Natural killer cell (primary cell): ENCODE results near the gene PDCD5. TPM values are rescaled to one million over a fixed set of nuclear protein-coding genes. Genes with fewer than 3 reads are reported as not detected.

Source experiments
- ATAC-seq, 3 donors: fragments of 150-1000 bp in 2 of 3; fragments of 200-7000 bp in 1 of 3; cut with Tn5 transposase; 1 replicate in 1 of 3; 2 replicates in 2 of 3; pipeline ENCODE4 v1.10.0; 2021; ENCODE audit warnings: mild to moderate bottlenecking in 2 of 3, moderate library complexity in 2 of 3
- DNase-seq, 2 donors: peaks; one replicate each; pipeline versions ENCODE4 v3.0.0 to v3.0.0-alpha.2; 2013 to 2021; ENCODE audit warnings: mixed read lengths in 1 of 2
- H3K27ac ChIP-seq: one replicate; pipeline ENCODE4 v1.5.1; 2013; ENCODE audit warnings: mild to moderate bottlenecking, low read length
- H3K27me3 ChIP-seq: one replicate; pipeline ENCODE4 v1.6.1; 2013; ENCODE audit warnings: low read length; ENCODE audit not compliant: control insufficient read depth, insufficient read depth
- H3K36me3 ChIP-seq: one replicate; pipeline ENCODE4 v1.6.1; 2013; ENCODE audit warnings: low read length; ENCODE audit not compliant: control insufficient read depth, insufficient read depth
- H3K4me1 ChIP-seq: one replicate; pipeline ENCODE4 v1.6.1; 2013; ENCODE audit warnings: low read length; ENCODE audit not compliant: control insufficient read depth, insufficient read depth
- H3K4me3 ChIP-seq: one replicate; pipeline ENCODE4 v1.5.1; 2013; ENCODE audit warnings: low read length
- H3K9me3 ChIP-seq: one replicate; pipeline ENCODE4 v1.6.1; 2013; ENCODE audit warnings: low read length; ENCODE audit not compliant: control insufficient read depth, insufficient read depth
- H3K27ac Mint-ChIP-seq, 2 donors: one replicate each; pipeline ENCODE4 v1.8.0; 2022; ENCODE audit warnings: mild to moderate bottlenecking in 2 of 2, mixed read lengths in 2 of 2, moderate library complexity in 1 of 2
- H3K27me3 Mint-ChIP-seq, 2 donors: one replicate each; pipeline ENCODE4 v1.8.0; 2022; ENCODE audit warnings: low read depth in 2 of 2, mixed read lengths in 2 of 2
- H3K36me3 Mint-ChIP-seq: one replicate; pipeline ENCODE4 v1.8.0; 2022; ENCODE audit warnings: mixed read lengths
- H3K4me1 Mint-ChIP-seq, 2 donors: one replicate each; pipeline ENCODE4 v1.8.0; 2022; ENCODE audit warnings: mixed read lengths in 2 of 2
- H3K4me3 Mint-ChIP-seq: one replicate; pipeline ENCODE4 v1.8.0; 2022; ENCODE audit warnings: mild to moderate bottlenecking, moderate library complexity, mixed read lengths
- H3K9me3 Mint-ChIP-seq, 2 donors: one replicate each; pipeline ENCODE4 v1.8.0; 2022; ENCODE audit warnings: mixed read lengths in 2 of 2
- WGBS: methylation state at CpG from one replicate; pipeline ENCODE4 v1.1.7; 2013; ENCODE audit warnings: missing lambda C conversion rate; ENCODE audit not compliant: insufficient coverage; 5-methylcytosine and 5-hydroxymethylcytosine counted together
- intact Hi-C: fragments of 100-400 bp; cut with micrococcal nuclease; formaldehyde crosslinking; loops from one replicate; pipeline ENCODE4 v1.14.2; 2022
- total RNA-seq, 4 donors: library from RNA; stranded (reverse); fragments of 120-200 nt in 1 of 4; gene quantifications; one replicate each; pipeline versions ENCODE4 v1.2.3 to v1.2.4, GENCODE V29; 2013 to 2022
- TF ChIP-seq, protein P1 (sequence below): fragments of 200-600 bp; IDR thresholded peaks from one replicate; pipeline ENCODE4 v1.8.0; 2022; ENCODE audit warnings: antibody characterized with exemption

The PDCD5 gene
- total RNA-seq, 3 donors from 2014 or later (not counting 1 experiment from before 2014, with no cell fraction given), result 24.5 to 29.7 (median 25.0) TPM

DNA sequence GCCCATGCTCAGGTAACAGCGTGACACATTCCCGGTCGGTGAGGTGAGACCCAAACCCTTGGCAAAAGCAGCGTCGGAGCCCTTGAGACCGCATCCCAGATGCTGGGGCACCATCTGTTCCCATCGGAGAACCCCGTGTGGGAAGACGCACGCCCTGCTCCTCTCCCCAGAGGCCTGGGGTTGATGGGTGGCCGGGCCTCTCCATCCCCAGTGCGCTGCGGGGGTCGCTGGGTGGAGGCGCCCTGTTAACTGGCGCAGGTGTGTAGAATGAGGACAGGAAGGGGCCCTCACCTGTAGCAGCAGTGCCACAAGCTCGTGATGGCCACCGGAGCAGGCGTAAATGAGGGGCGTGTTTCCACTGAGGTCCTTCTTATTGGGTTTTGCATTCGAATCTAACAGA lies 24.6 kb downstream of the PDCD5 start:
- Mint-ChIP-seq H3K36me3 (no peaks in the 10 kb centered on the region), H3K4me1 (peaks cover 0 to 6% of the 10 kb centered on the region in 2 donors), H3K9me3 (no peaks in the 10 kb centered on the region), H3K27ac (no peak overlapping the region), H3K27me3 (no peaks in the 10 kb centered on the region), H3K4me3 (no peak overlapping the region)
- H3K4me3 ChIP-seq, result no peak overlapping the region
- H3K27me3 ChIP-seq, result no peaks in the 10 kb centered on the region
- DNase-seq, result no peak
- no peaks in the 10 kb centered on the region for H3K9me3 ChIP-seq
- no peak for ATAC-seq
- peaks cover 56% of the 10 kb centered on the region for H3K36me3 ChIP-seq
- 98% methylated on average over 21 of the region's 21 CpGs for WGBS
- intact Hi-C loops, result no loop called here
- H3K4me1 ChIP-seq, result no peaks in the 10 kb centered on the region
- H3K27ac ChIP-seq, result no peak overlapping the region
- TF ChIP-seq, protein P1, sequence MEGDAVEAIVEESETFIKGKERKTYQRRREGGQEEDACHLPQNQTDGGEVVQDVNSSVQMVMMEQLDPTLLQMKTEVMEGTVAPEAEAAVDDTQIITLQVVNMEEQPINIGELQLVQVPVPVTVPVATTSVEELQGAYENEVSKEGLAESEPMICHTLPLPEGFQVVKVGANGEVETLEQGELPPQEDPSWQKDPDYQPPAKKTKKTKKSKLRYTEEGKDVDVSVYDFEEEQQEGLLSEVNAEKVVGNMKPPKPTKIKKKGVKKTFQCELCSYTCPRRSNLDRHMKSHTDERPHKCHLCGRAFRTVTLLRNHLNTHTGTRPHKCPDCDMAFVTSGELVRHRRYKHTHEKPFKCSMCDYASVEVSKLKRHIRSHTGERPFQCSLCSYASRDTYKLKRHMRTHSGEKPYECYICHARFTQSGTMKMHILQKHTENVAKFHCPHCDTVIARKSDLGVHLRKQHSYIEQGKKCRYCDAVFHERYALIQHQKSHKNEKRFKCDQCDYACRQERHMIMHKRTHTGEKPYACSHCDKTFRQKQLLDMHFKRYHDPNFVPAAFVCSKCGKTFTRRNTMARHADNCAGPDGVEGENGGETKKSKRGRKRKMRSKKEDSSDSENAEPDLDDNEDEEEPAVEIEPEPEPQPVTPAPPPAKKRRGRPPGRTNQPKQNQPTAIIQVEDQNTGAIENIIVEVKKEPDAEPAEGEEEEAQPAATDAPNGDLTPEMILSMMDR, result no peak

- TF ChIP-seq, protein P1, result no peak
- Histone ChIP-seq H3K4me3 (no peak overlapping the region), H3K27me3 (no peaks in the 10 kb centered on the region), H3K9me3 (no peaks in the 10 kb centered on the region), H3K36me3 (peaks cover 54% of the 10 kb centered on the region), H3K4me1 (no peaks in the 10 kb centered on the region), H3K27ac (no peak overlapping the region)
- Mint-ChIP-seq H3K27ac (no peak overlapping the region), H3K27me3 (no peaks in the 10 kb centered on the region), H3K36me3 (no peaks in the 10 kb centered on the region), H3K4me3 (no peak overlapping the region), H3K9me3 (no peaks in the 10 kb centered on the region), H3K4me1 (peaks cover 0 to 6% of the 10 kb centered on the region in 2 donors)
- DNase-seq (no peak), ATAC-seq (no peak)
- WGBS, result 89% methylated on average over 15 of the region's 15 CpGs
- intact Hi-C loops, result no loop called here
Measured at GRCh38 chr19:32606289-32606688, 25.3 kb downstream of the PDCD5 start.

GRCh38 chr19:32607479-32607878 lies 26.5 kb downstream of the PDCD5 start:
- Mint-ChIP-seq H3K4me3 (no peak overlapping the region), H3K27me3 (no peaks in the 10 kb centered on the region), H3K4me1 (peaks cover 0 to 6% of the 10 kb centered on the region in 2 donors), H3K9me3 (no peaks in the 10 kb centered on the region), H3K36me3 (no peaks in the 10 kb centered on the region), H3K27ac (no peak overlapping the region)
- Histone ChIP-seq H3K27ac (no peak overlapping the region), H3K4me3 (no peak overlapping the region), H3K4me1 (no peaks in the 10 kb centered on the region), H3K27me3 (no peaks in the 10 kb centered on the region), H3K36me3 (peaks cover 51% of the 10 kb centered on the region), H3K9me3 (no peaks in the 10 kb centered on the region)
- TF ChIP-seq, protein P1, result no peak
- intact Hi-C loops, result no loop called here
- ATAC-seq (no peak), DNase-seq (no peak)
- 98% methylated on average over 20 of the region's 20 CpGs for WGBS

DNA sequence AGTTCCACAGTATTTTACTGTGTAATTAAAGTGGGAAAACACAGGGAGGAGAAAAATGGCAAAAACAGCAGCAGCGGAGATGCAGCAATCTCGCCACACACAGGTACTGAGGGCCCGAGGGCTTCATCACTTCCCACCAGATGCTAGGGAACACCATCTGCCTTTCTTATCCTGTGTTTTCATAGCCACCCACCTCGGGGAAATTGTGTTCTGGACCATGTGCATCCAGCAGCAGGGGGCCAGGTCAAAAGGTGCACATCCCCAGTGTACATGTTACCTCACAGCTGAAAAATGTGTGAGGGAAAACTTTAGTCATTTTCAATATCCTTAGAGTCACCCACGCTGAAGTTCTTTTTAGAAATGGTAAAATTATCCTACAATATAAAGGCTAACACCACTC lies 30.2 kb downstream of the PDCD5 start:
- intact Hi-C loops, result no loop called here
- H3K9me3 ChIP-seq, result no peaks in the 10 kb centered on the region
- no peaks in the 10 kb centered on the region for H3K4me1 ChIP-seq
- H3K27me3 ChIP-seq, result no peaks in the 10 kb centered on the region
- H3K27ac Mint-ChIP-seq, result no peak overlapping the region
- TF ChIP-seq, protein P1, result no peak
- H3K9me3 Mint-ChIP-seq, result no peaks in the 10 kb centered on the region
- peaks cover 0 to 6% of the 10 kb centered on the region in 2 donors for H3K4me1 Mint-ChIP-seq
- H3K36me3 Mint-ChIP-seq, result no peaks in the 10 kb centered on the region
- DNase-seq (no peak), ATAC-seq (no peak)
- H3K4me3 Mint-ChIP-seq, result no peak overlapping the region
- 96% methylated on average over 5 of the region's 5 CpGs for WGBS
- H3K36me3 ChIP-seq, result peaks cover 55% of the 10 kb centered on the region
- no peak overlapping the region for H3K4me3 ChIP-seq
- H3K27ac ChIP-seq, result no peak overlapping the region
- no peaks in the 10 kb centered on the region for H3K27me3 Mint-ChIP-seq
